SH-SY5Y (cell line): Measurements from ENCODE around the gene LAMC1.

Experiments
- GATA2 ChIP-seq: IDR thresholded peaks from 2 replicates; pipeline ENCODE4 v1.6.1; 2011; ENCODE audit warnings: mild to moderate bottlenecking, low read depth, low read length
- GATA3 ChIP-seq: IDR thresholded peaks from 2 replicates; pipeline ENCODE4 v1.6.1; 2011; ENCODE audit warnings: low read depth, mild to moderate bottlenecking, low read length, moderate library complexity

LAMC1 gene

DNA sequence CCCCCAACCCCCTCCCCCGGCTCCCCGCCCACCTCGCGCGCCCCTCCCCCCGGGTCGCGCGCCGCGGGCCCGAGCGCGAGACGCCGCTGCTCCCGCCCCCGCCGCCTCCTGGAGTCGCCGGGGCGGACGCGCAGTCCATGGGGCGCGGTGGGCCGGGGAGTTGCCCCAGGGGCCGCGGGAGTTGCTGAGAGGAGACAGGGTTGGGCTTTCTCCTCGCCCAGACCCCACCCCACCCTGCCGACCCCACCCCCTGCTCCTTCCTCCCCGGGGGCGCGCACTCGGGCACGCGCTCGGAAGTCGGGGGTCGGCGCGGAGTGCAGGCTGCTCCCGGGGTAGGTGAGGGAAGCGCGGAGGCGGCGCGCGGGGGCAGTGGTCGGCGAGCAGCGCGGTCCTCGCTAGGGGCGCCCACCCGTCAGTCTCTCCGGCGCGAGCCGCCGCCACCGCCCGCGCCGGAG lies at the start of gene LAMC1:
LAMC1 (plus strand) TSS at position 275 of the 455 bp plus-strand sequence. CDS start 297 bp downstream, outside the sequence.
- TF ChIP-seq GATA3 = no peak

GRCh38 chr1:182974506-182975191 lies 48.6 kb upstream of the LAMC1 start:
- no peak for TF ChIP-seq GATA3
- TF ChIP-seq GATA2 = no peak

- TF ChIP-seq GATA3 (no peak), GATA2 (no peak)
These were observed 45.7 kb upstream of the LAMC1 start for GRCh38 chr1:182977480-182977879.

- no peak for TF ChIP-seq GATA2
- TF ChIP-seq GATA3 = no peak
These were observed 44.9 kb upstream of the LAMC1 start for GRCh38 chr1:182978151-182978853.

DNA sequence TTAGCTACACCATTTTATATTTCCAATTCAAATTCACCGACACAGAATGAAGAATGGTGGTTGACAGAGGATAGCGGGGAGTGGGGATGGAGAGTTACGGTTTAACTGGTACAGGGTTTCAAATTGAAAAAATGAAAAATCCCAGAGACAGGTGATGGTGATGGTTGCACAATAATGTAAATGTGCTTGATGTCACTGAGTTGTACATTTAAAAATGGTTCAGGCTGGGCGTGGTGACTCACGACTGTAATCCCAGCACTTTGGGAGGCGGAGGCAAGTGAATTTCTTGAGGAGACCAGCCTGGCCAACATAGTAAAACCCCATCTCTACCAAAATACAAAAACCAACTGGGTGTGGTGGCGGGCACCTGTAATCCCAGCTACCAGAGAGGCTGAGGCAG lies 39.1 kb upstream of the LAMC1 start:
- no peak for TF ChIP-seq GATA2
- TF ChIP-seq GATA3 = no peak

DNA sequence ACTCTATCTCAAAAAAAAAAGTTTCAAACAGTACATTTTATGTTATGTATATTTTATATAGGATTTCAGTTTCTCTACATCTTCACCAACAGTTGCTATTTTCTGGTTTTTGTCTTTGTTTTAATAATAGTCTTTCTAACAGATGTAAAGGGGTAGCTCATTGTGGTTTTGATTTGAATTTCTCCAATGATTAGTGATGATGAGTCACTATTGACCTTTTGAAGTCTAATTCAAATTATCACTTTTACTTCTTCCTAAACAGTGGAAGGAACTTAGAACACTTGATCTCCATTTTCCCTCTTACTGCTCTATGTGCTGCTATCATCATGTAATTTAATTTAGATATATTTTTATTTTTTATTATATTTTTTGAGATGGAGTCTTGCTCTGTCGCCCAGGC lies 38.6 kb upstream of the LAMC1 start:
- TF ChIP-seq GATA3 = no peak
- TF ChIP-seq GATA2 = no peak

GRCh38 chr1:182985876-182986275 lies 37.3 kb upstream of the LAMC1 start:
- no peak for TF ChIP-seq GATA2
- no peak for TF ChIP-seq GATA3

GRCh38 chr1:182990413-182991144 lies 32.6 kb upstream of the LAMC1 start:
- TF ChIP-seq GATA2 (no peak), GATA3 (no peak)

- TF ChIP-seq GATA2 (no peak), GATA3 (no peak)
These were observed 29.5 kb upstream of the LAMC1 start for GRCh38 chr1:182993746-182994145.

GRCh38 chr1:182995894-182996293 lies 27.3 kb upstream of the LAMC1 start:
- TF ChIP-seq GATA3 (no peak), GATA2 (no peak)

- TF ChIP-seq GATA3 (no peak), GATA2 (no peak)
These were observed 26.4 kb upstream of the LAMC1 start for GRCh38 chr1:182996816-182997215.

DNA sequence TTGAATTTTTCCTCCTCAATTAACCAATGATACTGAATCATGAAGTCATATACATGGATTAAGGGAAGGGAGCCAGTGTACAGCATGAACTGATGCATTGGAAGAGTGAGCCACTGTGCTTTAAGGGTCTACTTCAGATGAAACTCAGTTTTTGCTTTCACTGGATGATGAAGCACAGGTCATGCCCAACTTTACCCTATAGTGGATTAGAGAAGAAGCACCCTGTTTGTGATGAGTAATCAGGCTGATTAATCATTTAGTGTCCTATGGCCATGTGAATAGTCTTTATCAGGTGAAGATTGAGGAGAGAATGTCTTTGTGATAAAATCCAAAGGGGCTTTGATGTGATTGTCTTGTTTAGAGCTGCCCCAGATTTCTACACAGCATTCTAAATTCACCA lies 24.7 kb upstream of the LAMC1 start:
- TF ChIP-seq GATA2 = no peak
- no peak for TF ChIP-seq GATA3

GRCh38 chr1:183000167-183000962 lies 22.9 kb upstream of the LAMC1 start:
- TF ChIP-seq GATA2 (no peak), GATA3 (no peak)

DNA sequence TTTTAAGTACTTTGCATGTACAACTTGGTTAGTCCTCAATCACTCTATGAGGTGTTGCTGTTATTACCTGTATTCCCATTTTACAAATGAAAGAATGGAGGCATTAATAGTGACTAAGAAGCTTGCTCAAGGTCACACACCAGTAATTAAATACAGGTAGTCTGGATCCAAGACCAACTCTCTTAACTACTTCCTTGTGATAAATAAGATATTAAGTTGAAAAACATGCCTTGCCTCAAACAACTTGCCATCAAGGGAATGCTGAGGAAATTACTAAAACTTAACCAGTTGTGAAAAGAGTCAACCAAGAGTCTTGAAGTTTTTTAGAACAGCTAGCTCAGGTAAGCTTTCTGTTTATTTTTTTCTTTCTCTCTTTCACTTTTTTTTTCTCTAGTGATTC lies 21.0 kb upstream of the LAMC1 start:
- TF ChIP-seq GATA2 (no peak), GATA3 (no peak)
